ENCODE data around the gene XRCC1. TPM values are rescaled to one million over a fixed set of nuclear protein-coding genes. Genes with fewer than 3 reads are reported as not detected.
A peak's percentile ranks its signal among the peaks of the same experiment; 100 is the strongest.

The XRCC1 gene
- total RNA-seq, 1 donor from 2014 or later, result 27.4 TPM

- Mint-ChIP-seq H3K27me3 (ENCODE audit: insufficient read depth) (no peaks in the 10 kb centered on the region), H3K4me1 (ENCODE audit: low read depth) (peaks cover 23% of the 10 kb centered on the region), H3K9me3 (no peaks in the 10 kb centered on the region), H3K27ac (no peak overlapping the region), H3K4me3 (no peak overlapping the region), H3K36me3 (ENCODE audit: low read depth) (peaks cover 12% of the 10 kb centered on the region)
- intact Hi-C loops (cut with micrococcal nuclease), result no loop called here
- no peak for DNase-seq (ENCODE audit: low spot score)
Measured at GRCh38 chr19:43582495-43582894, 7.2 kb upstream of the XRCC1 start.

GRCh38 chr19:43581467-43581866, 6.1 kb upstream of the XRCC1 start:
- intact Hi-C loops (cut with micrococcal nuclease), result no loop called here
- Mint-ChIP-seq H3K9me3 (no peaks in the 10 kb centered on the region), H3K4me1 (ENCODE audit: low read depth) (peaks cover 24% of the 10 kb centered on the region), H3K27me3 (ENCODE audit: insufficient read depth) (peaks cover 3% of the 10 kb centered on the region), H3K27ac (no peak overlapping the region), H3K36me3 (ENCODE audit: low read depth) (peaks cover 12% of the 10 kb centered on the region), H3K4me3 (peak overlapping the region; percentile 51)
- DNase-seq (ENCODE audit: low spot score), result no peak

GRCh38 chr19:43578787-43579186, 3.5 kb upstream of the XRCC1 start:
- intact Hi-C loops (cut with micrococcal nuclease), result no loop called here
- H3K27me3 Mint-ChIP-seq (ENCODE audit: insufficient read depth), result peaks cover 3% of the 10 kb centered on the region
- peaks cover 25% of the 10 kb centered on the region for H3K4me1 Mint-ChIP-seq (ENCODE audit: low read depth)
- peaks cover 2% of the 10 kb centered on the region for H3K36me3 Mint-ChIP-seq (ENCODE audit: low read depth)
- no peak overlapping the region for H3K27ac Mint-ChIP-seq
- H3K4me3 Mint-ChIP-seq, result peak overlapping the region; percentile 90
- DNase-seq (ENCODE audit: low spot score), result no peak
- H3K9me3 Mint-ChIP-seq, result no peaks in the 10 kb centered on the region

- Mint-ChIP-seq H3K36me3 (ENCODE audit: low read depth) (peaks cover 7% of the 10 kb centered on the region), H3K27me3 (ENCODE audit: insufficient read depth) (peaks cover 3% of the 10 kb centered on the region), H3K9me3 (no peaks in the 10 kb centered on the region), H3K4me3 (peak overlapping the region; percentile 67), H3K4me1 (ENCODE audit: low read depth) (peaks cover 25% of the 10 kb centered on the region), H3K27ac (peak overlapping the region; percentile 74)
- DNase-seq (ENCODE audit: low spot score), result no peak
- intact Hi-C loops (cut with micrococcal nuclease), result loop anchor here (1.0 kb wide), 6 partner anchors 14 to 113 kb away; partner anchors contain the start of genes IRGQ, ZNF428 and ZNF576
Measured at GRCh38 chr19:43575955-43576878, 890 bp upstream of the XRCC1 start.

- H3K36me3 Mint-ChIP-seq (ENCODE audit: low read depth), result peaks cover 9% of the 10 kb centered on the region
- intact Hi-C loops (cut with micrococcal nuclease), result loop anchor here (1.0 kb wide), 6 partner anchors 12 to 111 kb away; partner anchors contain the start of genes IRGQ, ZNF428 and ZNF576
- H3K4me1 Mint-ChIP-seq (ENCODE audit: low read depth), result peaks cover 17% of the 10 kb centered on the region
- H3K9me3 Mint-ChIP-seq, result no peaks in the 10 kb centered on the region
- peaks cover 3% of the 10 kb centered on the region for H3K27me3 Mint-ChIP-seq (ENCODE audit: insufficient read depth)
- no peak for DNase-seq (ENCODE audit: low spot score)
- H3K27ac Mint-ChIP-seq, result peak overlapping the region; percentile 91
- H3K4me3 Mint-ChIP-seq, result peak overlapping the region; percentile 96
Measured at GRCh38 chr19:43574424-43575155, 737 bp downstream of the XRCC1 start.

GRCh38 chr19:43572171-43572588, 3.1 kb downstream of the XRCC1 start:
- peaks cover 2% of the 10 kb centered on the region for H3K27me3 Mint-ChIP-seq (ENCODE audit: insufficient read depth)
- H3K27ac Mint-ChIP-seq, result no peak overlapping the region
- no peak for DNase-seq (ENCODE audit: low spot score)
- intact Hi-C loops (cut with micrococcal nuclease), result no loop called here
- peaks cover 17% of the 10 kb centered on the region for H3K4me1 Mint-ChIP-seq (ENCODE audit: low read depth)
- H3K4me3 Mint-ChIP-seq, result no peak overlapping the region
- H3K36me3 Mint-ChIP-seq (ENCODE audit: low read depth), result peaks cover 9% of the 10 kb centered on the region
- no peaks in the 10 kb centered on the region for H3K9me3 Mint-ChIP-seq

GRCh38 chr19:43570174-43570791, 5.0 kb downstream of the XRCC1 start:
- no peak overlapping the region for H3K4me3 Mint-ChIP-seq
- peaks cover 7% of the 10 kb centered on the region for H3K4me1 Mint-ChIP-seq (ENCODE audit: low read depth)
- intact Hi-C loops (cut with micrococcal nuclease), result no loop called here
- DNase-seq (ENCODE audit: low spot score), result no peak
- H3K9me3 Mint-ChIP-seq, result no peaks in the 10 kb centered on the region
- no peaks in the 10 kb centered on the region for H3K27me3 Mint-ChIP-seq (ENCODE audit: insufficient read depth)
- no peak overlapping the region for H3K27ac Mint-ChIP-seq
- peaks cover 11% of the 10 kb centered on the region for H3K36me3 Mint-ChIP-seq (ENCODE audit: low read depth)

GRCh38 chr19:43569657-43570056, 5.7 kb downstream of the XRCC1 start:
- no peak overlapping the region for H3K4me3 Mint-ChIP-seq
- H3K4me1 Mint-ChIP-seq (ENCODE audit: low read depth), result peaks cover 1% of the 10 kb centered on the region
- intact Hi-C loops (cut with micrococcal nuclease), result no loop called here
- H3K27ac Mint-ChIP-seq, result no peak overlapping the region
- H3K9me3 Mint-ChIP-seq, result no peaks in the 10 kb centered on the region
- peaks cover 9% of the 10 kb centered on the region for H3K36me3 Mint-ChIP-seq (ENCODE audit: low read depth)
- DNase-seq (ENCODE audit: low spot score), result no peak
- H3K27me3 Mint-ChIP-seq (ENCODE audit: insufficient read depth), result no peaks in the 10 kb centered on the region

GRCh38 chr19:43564800-43565199, 10.5 kb downstream of the XRCC1 start:
- Mint-ChIP-seq H3K4me1 (ENCODE audit: low read depth) (peaks cover 32% of the 10 kb centered on the region), H3K9me3 (no peaks in the 10 kb centered on the region), H3K27ac (no peak overlapping the region), H3K27me3 (ENCODE audit: insufficient read depth) (no peaks in the 10 kb centered on the region), H3K36me3 (ENCODE audit: low read depth) (peaks cover 23% of the 10 kb centered on the region), H3K4me3 (no peak overlapping the region)
- DNase-seq (ENCODE audit: low spot score), result no peak
- intact Hi-C loops (cut with micrococcal nuclease), result no loop called here

GRCh38 chr19:43563816-43564457, 11.4 kb downstream of the XRCC1 start:
- H3K27ac Mint-ChIP-seq, result peak overlapping the region; percentile 74
- peaks cover 23% of the 10 kb centered on the region for H3K36me3 Mint-ChIP-seq (ENCODE audit: low read depth)
- no peaks in the 10 kb centered on the region for H3K27me3 Mint-ChIP-seq (ENCODE audit: insufficient read depth)
- intact Hi-C loops (cut with micrococcal nuclease), result loop anchor here (2.0 kb wide), 1 partner anchor 29 kb away; no protein-coding TSS in a partner anchor
- no peak overlapping the region for H3K4me3 Mint-ChIP-seq
- H3K9me3 Mint-ChIP-seq, result no peaks in the 10 kb centered on the region
- DNase-seq (ENCODE audit: low spot score), result no peak
- peaks cover 32% of the 10 kb centered on the region for H3K4me1 Mint-ChIP-seq (ENCODE audit: low read depth)

- Mint-ChIP-seq H3K27me3 (ENCODE audit: insufficient read depth) (no peaks in the 10 kb centered on the region), H3K4me1 (ENCODE audit: low read depth) (peaks cover 32% of the 10 kb centered on the region), H3K36me3 (ENCODE audit: low read depth) (peaks cover 23% of the 10 kb centered on the region), H3K4me3 (peak overlapping the region; percentile 37), H3K9me3 (no peaks in the 10 kb centered on the region), H3K27ac (peak overlapping the region; percentile 74)
- DNase-seq (ENCODE audit: low spot score), result peak; percentile 54
- intact Hi-C loops (cut with micrococcal nuclease), result loop anchor here (1.0 to 2.0 kb wide), 4 partner anchors 13 to 57 kb away; partner anchors contain the start of genes IRGQ, PINLYP, XRCC1 and ZNF428
Measured at GRCh38 chr19:43562698-43563241, 12.6 kb downstream of the XRCC1 start.

GRCh38 chr19:43562226-43562697, 13.1 kb downstream of the XRCC1 start:
- H3K4me1 Mint-ChIP-seq (ENCODE audit: low read depth), result peaks cover 32% of the 10 kb centered on the region
- no peaks in the 10 kb centered on the region for H3K27me3 Mint-ChIP-seq (ENCODE audit: insufficient read depth)
- peaks cover 23% of the 10 kb centered on the region for H3K36me3 Mint-ChIP-seq (ENCODE audit: low read depth)
- H3K9me3 Mint-ChIP-seq, result no peaks in the 10 kb centered on the region
- H3K27ac Mint-ChIP-seq, result peak overlapping the region; percentile 74
- intact Hi-C loops (cut with micrococcal nuclease), result loop anchor here (1.0 to 2.0 kb wide), 4 partner anchors 13 to 57 kb away; partner anchors contain the start of genes IRGQ, PINLYP, XRCC1 and ZNF428
- peak overlapping the region; percentile 51 for H3K4me3 Mint-ChIP-seq
- no peak for DNase-seq (ENCODE audit: low spot score)
